GM13977 (cell line): Measurements from ENCODE around the gene TBX10.
"Not testable (repeated sequence)": the region's sequence is repeated elsewhere in the genome, so short reads cannot be mapped to it uniquely, and the experiment has no call there.

Experiments
- DNase-seq: peaks from one replicate; pipeline ENCODE4 v3.0.0; 2012; ENCODE audit warnings: low spot score
- in situ Hi-C: fragments of 300-500 bp; cut with MboI; formaldehyde crosslinking; loops from one replicate; pipeline ENCODE4 v1.12.0; 2022; ENCODE audit warnings: low sequenced_read_pairs, low pct_unique_long_range_greater_than_20kb, mixed read lengths, inconsistent platforms; ENCODE audit not compliant: unreplicated experiment
- TF ChIP-seq, protein P1 (sequence below): IDR thresholded peaks from 2 replicates; pipeline ENCODE4 v1.5.1; 2012; ENCODE audit warnings: mild to moderate bottlenecking, control low read depth; ENCODE audit not compliant: insufficient read depth; ENCODE audit errors: extremely low read depth, missing control alignments

TBX10 gene

DNA sequence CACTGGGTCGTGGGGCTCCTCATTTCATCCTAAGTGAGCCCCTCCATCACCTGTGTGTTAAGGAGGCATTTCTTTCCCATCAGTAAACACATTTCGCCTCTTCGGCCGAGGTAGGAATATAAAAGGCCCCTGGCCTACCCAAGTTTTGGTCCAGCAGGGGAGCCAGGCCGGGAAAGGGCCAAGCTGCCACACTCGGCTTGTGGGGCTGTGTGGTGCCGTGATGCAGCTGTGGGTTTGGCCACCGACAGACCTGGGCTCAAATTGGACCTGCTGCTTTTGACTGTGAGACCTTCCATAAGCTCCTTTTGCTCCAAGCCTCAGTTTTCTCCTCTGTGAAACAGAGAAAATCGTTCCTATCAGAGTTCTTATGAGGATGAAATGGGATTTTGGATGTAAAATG lies 32.1 kb downstream of the TBX10 start:
- TF ChIP-seq, protein P1, sequence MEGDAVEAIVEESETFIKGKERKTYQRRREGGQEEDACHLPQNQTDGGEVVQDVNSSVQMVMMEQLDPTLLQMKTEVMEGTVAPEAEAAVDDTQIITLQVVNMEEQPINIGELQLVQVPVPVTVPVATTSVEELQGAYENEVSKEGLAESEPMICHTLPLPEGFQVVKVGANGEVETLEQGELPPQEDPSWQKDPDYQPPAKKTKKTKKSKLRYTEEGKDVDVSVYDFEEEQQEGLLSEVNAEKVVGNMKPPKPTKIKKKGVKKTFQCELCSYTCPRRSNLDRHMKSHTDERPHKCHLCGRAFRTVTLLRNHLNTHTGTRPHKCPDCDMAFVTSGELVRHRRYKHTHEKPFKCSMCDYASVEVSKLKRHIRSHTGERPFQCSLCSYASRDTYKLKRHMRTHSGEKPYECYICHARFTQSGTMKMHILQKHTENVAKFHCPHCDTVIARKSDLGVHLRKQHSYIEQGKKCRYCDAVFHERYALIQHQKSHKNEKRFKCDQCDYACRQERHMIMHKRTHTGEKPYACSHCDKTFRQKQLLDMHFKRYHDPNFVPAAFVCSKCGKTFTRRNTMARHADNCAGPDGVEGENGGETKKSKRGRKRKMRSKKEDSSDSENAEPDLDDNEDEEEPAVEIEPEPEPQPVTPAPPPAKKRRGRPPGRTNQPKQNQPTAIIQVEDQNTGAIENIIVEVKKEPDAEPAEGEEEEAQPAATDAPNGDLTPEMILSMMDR = no peak
- in situ Hi-C loops = no loop called here
- no peak for DNase-seq

DNA sequence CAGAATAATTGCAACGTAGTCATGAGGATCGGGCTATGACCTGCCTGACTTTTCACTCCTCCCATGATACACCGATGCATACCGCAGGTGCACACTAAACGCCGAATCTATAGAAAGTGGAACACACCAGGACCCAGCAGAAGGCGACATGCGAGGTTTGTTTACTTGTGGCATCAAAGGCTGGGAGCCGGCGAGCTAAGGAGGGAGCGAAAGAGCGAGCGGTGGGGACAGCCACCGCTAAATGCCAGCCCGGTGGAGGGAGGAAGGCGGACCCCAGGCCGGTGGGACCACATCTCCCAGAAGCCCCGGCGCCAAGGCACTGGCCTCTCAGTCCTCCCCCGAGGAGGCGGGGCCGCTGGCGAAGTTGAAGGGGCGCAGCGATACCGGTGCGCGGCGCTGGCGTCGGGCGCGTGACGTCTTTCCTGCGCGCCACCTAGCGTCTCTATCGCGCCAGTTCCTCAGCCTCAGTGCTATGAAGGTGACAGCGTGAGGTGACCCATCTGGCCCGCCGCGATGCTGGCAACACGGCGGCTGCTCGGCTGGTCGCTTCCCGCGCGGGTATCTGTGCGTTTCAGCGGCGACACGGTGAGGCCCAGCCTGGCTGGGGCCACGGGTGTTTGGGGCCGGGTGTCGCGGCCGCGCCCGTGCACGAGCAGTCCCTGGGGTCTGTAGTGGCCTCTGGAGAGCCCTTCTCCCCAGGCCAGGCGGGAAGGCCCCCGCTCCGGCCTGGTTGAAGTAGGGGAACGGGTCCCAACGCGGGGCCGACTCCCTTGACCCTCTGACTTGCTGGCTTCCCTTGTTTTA lies 32.9 kb downstream of the TBX10 start, which contains the start of gene NDUFV1:
Gene NDUFV1, plus strand, starts transcription at position 445 of the 804 bp plus-strand sequence. Its CDS starts 69 bp downstream, at position 514.
- peak; percentile 91 for DNase-seq
- in situ Hi-C loops = no loop called here
- TF ChIP-seq, protein P1 = peak; percentile 71

DNA sequence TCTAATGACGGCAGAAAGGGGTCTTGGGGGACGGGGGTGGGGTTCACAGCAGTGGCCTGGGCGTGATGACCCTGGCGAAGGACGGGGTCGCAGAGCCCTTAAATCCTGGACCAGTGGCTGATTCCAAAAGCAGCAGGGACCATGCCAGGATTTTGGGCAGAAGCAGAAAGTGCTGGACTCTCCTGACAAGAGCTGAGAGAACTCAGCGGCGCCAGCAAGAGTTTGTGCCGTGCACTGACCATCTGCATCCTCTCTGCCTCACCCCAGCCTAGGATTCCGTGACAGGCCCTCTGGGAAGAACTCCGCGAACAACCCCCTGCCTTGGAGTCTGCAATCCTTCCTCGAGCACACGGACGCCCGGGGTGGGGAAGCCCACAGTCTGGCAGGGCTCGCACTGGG lies 33.5 kb downstream of the TBX10 start:
- in situ Hi-C loops = no loop called here
- DNase-seq = no peak
- TF ChIP-seq, protein P1 = no peak

DNA sequence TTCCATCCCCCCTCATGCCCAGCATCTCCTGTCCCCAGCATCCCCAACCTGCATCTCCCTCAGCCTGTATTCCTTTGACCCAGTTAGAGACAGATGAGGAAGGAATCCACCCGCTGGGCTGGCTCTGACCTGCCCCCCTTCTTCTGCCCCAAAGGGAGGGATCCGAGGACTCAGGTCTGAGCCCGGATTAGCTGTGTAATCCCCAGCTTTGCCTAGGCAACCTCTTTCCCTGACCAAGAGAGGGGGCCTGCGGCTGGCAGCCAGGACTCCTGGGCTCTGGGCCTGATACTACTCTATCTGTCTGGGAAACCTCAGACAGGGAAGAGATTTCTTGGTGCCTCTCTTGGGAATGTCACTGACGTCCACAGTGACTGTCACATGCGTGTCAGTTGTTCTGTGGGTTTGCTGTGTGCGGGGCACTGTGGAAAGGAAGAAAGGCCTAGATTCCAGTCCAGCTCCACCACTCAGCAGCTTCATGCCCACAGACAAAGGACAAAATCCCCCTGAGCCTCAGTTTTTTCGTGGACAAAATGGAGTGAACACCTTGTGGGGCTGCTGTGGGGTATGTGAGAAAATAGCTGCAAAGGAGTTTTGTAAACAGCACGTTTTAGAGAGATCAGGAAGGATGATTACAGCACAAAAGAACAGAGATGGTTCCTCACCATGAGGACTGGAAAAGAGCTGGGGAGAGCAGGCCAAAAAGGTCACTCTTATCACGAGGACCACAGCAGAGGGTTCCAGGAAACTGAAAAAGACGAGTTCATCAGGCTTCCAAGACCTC lies 34.1 kb downstream of the TBX10 start:
- TF ChIP-seq, protein P1 = no peak
- in situ Hi-C loops = no loop called here
- no peak for DNase-seq

DNA sequence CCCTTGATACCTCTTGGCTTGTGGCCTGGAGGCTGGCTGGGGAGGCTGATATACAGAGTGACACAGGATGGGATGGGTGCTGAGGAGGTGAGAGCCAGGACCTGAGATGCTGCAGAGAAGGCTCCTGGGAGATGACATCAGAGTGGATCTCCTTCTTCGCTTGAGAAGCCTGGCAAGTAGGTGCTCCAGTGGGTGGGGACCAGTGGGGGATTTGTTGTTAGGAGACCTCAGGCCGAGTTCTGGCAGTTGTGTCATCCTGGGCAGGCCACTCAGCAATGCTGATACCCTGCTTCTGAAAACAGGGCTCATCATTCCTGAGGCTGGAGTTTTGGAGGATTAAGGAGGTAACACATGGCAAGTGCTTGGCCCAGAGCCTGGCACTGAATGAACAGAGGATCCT lies 34.7 kb downstream of the TBX10 start:
- TF ChIP-seq, protein P1 = no peak
- in situ Hi-C loops = no loop called here
- DNase-seq = no peak

DNA sequence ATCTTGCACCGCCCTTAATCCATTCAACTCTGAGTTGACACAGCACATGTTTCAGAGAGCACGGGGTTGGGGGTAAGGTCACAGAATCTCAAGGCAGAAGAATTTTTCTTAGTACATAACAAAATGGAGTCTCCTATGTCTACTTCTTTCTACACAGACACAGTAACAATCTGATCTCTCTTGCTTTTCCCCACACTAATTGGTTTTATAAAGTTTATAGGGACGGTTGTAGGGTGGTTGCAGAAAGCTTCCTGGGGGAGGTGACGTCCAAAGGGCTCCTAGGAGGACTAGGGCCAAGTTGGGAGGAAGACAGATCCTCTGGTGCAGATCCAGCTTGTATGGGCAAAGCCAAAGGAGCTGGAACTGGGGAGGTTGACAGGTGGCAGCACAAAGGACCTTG lies 35.4 kb downstream of the TBX10 start:
- in situ Hi-C loops = not testable (repeated sequence)

DNA sequence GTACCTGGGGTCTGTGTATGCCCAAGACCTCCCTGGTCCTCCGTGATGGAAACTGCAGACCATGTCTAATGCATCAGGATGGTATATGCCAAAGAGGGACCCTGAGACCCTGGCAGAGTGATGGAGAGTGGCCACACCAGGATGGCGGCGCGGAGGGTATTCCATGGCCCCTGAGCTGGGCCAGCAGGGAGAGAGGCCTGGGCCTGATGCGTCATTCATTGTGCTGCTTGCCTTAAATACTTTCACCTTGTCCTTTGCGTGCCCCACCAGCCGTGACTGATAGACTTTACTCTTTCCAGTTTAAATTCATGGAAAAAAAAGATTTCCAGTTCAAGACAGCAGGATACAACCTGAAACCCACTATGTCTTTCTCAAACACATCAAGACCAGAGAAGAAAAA lies 38.5 kb downstream of the TBX10 start:
- TF ChIP-seq, protein P1 = no peak
- in situ Hi-C loops = no loop called here
- no peak for DNase-seq

More for the DNA sequence above, 35.4 kb downstream of the TBX10 start:
- not testable (repeated sequence) for DNase-seq
